Activated T-cell treated with anti-CD3 and anti-CD28 coated beads, Interleukin-2, amount 50 U/mL, for 24 hours (primary cell): Measurements from ENCODE around the gene MCM9.
A peak's percentile ranks its signal among the peaks of the same experiment; 100 is the strongest.

Experiments
- DNase-seq: peaks from one replicate; pipeline ENCODE4 v3.0.0-alpha.2; 2020
- H3K27ac Mint-ChIP-seq: 2 replicates; pipeline ENCODE4 v1.8.0; 2020; ENCODE audit warnings: mild to moderate bottlenecking, mixed read lengths
- H3K27me3 Mint-ChIP-seq: 2 replicates; pipeline ENCODE4 v1.8.0; 2020; ENCODE audit warnings: mixed read lengths
- H3K36me3 Mint-ChIP-seq: 2 replicates; pipeline ENCODE4 v1.8.0; 2020; ENCODE audit warnings: low read depth, mixed read lengths
- H3K4me1 Mint-ChIP-seq: 2 replicates; pipeline ENCODE4 v1.8.0; 2020; ENCODE audit warnings: low read depth, mixed read lengths
- H3K4me3 Mint-ChIP-seq: 2 replicates; pipeline ENCODE4 v1.8.0; 2020; ENCODE audit warnings: mild to moderate bottlenecking, moderate library complexity, mixed read lengths
- H3K9me3 Mint-ChIP-seq: 2 replicates; pipeline ENCODE4 v1.8.0; 2020; ENCODE audit warnings: mixed read lengths

MCM9 gene

DNA sequence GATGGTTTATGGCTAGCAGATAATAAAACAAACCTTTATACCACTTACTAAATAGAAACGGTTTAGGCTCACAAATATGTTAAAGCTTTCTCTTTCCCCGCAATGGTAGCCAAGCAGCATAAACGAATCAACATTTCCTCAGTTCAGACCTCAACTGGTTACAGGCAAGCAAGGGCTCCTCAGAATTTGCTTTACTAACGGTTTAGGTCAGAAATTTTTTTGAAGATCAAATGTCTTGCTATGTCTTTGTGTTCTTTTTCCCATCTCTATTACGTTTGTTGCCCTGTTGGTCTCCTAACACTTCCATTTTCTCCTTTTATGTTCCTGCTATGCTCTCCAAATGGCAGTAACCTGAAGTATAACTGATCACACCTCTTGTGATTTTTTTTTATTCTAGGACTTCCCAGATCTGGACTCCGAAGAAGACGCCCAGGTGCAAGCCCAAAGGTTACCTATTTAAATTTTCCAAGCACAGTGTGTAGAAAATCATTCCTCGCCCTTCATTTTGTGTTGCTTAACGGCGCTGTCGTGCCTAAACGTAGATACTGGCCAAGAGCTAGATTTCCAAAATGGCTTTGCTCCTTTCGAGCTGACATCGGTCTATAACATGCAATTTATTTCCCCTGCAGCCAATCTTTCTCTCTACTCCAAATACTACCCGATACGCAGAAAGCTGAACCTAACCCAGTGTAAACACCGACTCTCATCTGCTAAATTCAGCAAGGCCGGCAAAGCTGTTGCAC, 41.7 kb downstream of the MCM9 start:
- H3K36me3 Mint-ChIP-seq = peaks cover 35% of the 10 kb centered on the region
- DNase-seq = no peak
- peak overlapping the region; percentile 94 for H3K4me3 Mint-ChIP-seq
- H3K4me1 Mint-ChIP-seq = peaks cover 60% of the 10 kb centered on the region
- H3K27me3 Mint-ChIP-seq = no peaks in the 10 kb centered on the region
- no peaks in the 10 kb centered on the region for H3K9me3 Mint-ChIP-seq
- peak overlapping the region; percentile 96 for H3K27ac Mint-ChIP-seq

DNA sequence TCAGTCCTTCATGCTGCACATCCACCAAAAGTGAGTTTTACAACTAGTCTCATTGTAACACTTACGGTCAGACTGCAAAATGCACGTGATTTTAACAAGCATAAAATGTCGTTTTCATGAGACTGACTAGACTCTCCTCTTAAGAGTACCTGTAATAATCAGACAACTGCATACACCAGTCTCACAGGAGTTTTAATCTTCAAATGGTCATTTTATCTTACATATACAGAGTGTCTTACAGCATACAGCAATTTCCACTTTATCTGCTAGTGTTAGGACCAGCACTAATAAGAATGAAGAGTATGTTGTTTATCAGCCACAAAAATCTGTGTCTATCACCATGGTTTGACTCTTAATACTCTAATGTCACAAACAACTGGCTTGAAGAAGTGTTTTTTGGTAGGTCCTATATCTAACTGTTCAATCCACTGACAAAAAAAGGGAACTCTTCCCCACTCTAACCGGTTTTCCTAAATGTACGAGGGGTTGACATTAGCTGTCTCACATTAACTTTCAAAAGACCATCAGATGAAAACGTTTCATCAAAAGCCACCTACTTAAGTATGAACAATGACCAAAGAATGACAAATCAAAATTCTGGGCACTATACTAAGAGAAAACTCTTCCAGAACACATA, 42.5 kb downstream of the MCM9 start:
- Mint-ChIP-seq H3K27ac (peak overlapping the region; percentile 96), H3K27me3 (no peaks in the 10 kb centered on the region), H3K4me1 (peaks cover 59% of the 10 kb centered on the region), H3K9me3 (no peaks in the 10 kb centered on the region), H3K4me3 (peak overlapping the region; percentile 94), H3K36me3 (peaks cover 35% of the 10 kb centered on the region)
- DNase-seq = no peak

DNA sequence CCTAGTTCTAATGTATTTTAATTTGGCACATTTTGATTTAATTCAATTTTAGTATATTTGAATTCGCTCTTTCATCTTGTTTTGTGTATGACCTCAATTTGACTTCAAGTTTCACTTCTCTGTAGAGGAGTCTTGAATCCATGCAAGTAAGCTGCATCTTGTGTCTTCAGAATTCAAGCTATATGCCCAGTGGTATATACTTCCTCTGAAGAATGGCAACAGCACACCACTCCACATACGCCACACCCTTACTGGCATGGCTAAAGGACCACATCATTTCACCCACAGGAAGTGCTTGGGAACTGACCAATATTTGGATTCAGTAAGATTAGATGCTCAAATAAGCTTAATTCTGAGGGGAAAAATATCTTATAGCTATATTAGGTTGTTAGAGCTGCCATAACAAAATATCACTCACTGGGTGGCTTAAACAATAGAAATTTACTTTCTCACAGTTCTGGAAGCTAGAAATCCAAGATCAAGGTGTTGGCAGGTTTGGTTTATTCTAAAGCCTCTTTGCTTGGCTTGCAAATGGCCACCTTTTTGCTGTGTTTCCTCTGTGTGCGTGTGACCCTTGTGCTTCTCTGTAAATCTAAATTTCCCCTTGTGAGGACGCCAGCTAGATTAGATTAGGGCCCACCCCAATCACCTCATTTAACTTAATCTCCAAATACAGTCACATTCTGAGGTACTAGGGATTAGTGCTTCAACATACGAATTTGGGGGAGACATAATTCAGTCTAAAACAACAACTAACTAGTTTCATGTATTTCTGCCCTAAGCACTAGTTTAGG, 43.8 kb downstream of the MCM9 start:
- Mint-ChIP-seq H3K36me3 (peaks cover 42% of the 10 kb centered on the region), H3K4me1 (peaks cover 63% of the 10 kb centered on the region)
- DNase-seq = no peak

DNA sequence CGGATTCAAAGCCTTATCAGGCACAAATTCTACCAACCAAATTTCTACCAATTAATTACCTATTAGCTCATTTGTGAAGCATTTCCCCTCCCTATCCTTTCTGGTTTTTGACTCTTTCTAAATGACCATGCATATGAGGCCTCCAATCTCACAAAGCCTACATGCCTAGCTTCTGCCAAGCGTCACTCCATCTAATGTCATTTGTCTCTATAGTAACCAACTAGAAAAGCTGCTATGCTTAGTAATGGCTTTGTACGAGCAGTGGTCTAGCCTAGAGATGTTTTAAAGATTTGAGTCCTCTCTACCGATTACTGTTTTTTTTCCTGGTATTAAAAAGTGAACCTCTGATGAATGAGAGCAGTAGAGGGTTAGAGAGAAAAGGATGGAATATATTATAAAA, 45.8 kb downstream of the MCM9 start:
- Mint-ChIP-seq H3K9me3 (no peaks in the 10 kb centered on the region), H3K36me3 (peaks cover 38% of the 10 kb centered on the region), H3K27ac (peak overlapping the region; percentile 39), H3K4me1 (peaks cover 75% of the 10 kb centered on the region), H3K27me3 (no peaks in the 10 kb centered on the region), H3K4me3 (no peak overlapping the region)
- DNase-seq = no peak

More for the DNA sequence above, 43.8 kb downstream of the MCM9 start:
- Mint-ChIP-seq H3K9me3 (no peaks in the 10 kb centered on the region), H3K27ac (peak overlapping the region; percentile 96), H3K27me3 (no peaks in the 10 kb centered on the region), H3K4me3 (peak overlapping the region; percentile 94)

DNA sequence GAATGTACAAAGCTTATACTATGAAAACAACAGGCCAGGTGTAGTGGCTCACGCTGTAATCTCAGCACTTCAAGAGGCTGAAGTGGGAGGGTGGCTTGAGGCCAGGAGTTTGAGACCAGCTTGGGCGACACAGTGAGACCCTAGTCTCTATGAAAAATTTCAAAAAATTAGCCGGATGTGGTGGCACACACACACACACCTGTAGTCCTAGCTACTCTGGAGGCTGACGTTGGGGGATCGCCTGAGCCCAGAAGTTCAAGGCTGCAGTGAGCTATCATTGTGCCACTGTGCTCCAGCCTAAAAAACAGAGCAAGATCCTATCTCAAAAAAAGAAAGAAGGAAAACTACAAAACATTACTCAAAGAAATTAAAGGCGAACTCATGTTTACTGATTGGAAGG, 48.3 kb downstream of the MCM9 start:
- no peaks in the 10 kb centered on the region for H3K27me3 Mint-ChIP-seq
- H3K4me3 Mint-ChIP-seq = no peak overlapping the region
- H3K27ac Mint-ChIP-seq = no peak overlapping the region
- H3K36me3 Mint-ChIP-seq = peaks cover 33% of the 10 kb centered on the region
- peaks cover 84% of the 10 kb centered on the region for H3K4me1 Mint-ChIP-seq
- H3K9me3 Mint-ChIP-seq = no peaks in the 10 kb centered on the region
- DNase-seq = no peak

DNA sequence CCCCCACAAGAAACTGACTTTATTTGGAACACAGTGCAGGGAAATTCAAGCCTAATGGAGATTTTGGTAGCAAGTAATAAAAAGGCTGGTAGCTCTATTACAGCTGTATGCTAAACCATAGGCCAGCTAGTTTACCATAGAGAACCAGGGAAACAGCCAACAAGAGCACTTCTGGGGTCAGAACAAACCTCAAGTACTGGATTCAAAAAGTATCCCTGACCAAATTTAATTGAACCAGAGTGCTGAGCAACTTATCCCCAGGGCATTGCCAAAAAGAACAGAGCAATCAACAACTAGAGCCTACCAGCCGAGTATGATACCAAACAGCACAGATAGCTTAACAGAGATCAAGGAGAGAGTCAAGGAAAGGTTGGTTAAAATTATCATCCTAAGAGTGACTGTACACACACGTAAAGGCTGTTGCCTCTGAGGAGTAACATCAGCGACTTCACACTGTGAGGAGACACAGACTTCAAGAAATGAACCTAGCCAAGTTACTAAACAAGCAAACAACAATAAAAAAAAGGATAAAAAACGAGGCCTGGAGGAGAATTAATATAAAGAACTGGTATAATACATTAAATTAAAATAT, 52.5 kb downstream of the MCM9 start:
- Mint-ChIP-seq H3K4me3 (no peak overlapping the region), H3K9me3 (no peaks in the 10 kb centered on the region), H3K27me3 (no peaks in the 10 kb centered on the region), H3K27ac (no peak overlapping the region), H3K36me3 (peaks cover 15% of the 10 kb centered on the region), H3K4me1 (peaks cover 78% of the 10 kb centered on the region)
- no peak for DNase-seq

DNA sequence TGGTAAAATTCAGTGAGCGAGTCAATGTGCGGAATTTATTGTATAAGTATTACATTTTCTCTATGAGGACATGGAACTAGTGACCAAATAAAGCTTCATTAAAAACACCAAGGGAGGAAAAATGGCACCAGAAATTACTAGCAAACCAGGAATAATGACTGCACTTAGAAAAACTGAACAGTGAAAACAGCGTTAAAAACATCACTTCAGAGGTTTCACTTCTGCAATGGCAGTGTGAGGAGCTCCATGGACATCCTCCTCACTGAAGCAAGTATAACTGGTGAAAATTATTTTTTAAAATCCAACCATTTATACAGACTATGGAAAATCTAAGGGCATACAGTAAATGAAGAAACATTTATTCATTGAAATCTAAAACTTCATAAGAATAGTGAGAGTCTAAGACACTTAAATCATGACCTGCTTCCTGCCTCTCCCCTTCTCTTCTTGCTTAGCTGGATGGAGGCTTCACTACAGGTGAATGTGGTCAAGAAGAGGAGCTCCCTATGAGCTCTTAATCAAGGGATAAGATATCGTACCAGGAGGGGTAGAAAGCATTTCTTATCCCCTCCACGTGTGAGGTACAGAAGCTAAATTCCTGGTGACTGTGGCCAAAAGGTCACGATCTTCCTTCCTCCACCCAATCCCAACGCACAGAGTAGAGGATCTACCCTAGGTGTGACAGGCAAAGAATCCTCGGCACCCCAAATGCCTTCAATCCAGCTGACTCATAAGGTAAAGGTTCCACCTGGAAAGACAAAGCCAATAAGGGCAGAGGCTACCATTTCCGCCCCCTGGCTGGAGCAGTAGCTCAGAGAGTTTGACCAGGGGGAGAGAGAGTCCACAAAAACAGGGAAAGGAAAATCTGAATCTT, 53.3 kb downstream of the MCM9 start:
- DNase-seq = no peak
- Mint-ChIP-seq H3K4me3 (no peak overlapping the region), H3K4me1 (peaks cover 77% of the 10 kb centered on the region), H3K27ac (peak overlapping the region; percentile 3), H3K36me3 (peaks cover 12% of the 10 kb centered on the region), H3K27me3 (no peaks in the 10 kb centered on the region), H3K9me3 (no peaks in the 10 kb centered on the region)

DNA sequence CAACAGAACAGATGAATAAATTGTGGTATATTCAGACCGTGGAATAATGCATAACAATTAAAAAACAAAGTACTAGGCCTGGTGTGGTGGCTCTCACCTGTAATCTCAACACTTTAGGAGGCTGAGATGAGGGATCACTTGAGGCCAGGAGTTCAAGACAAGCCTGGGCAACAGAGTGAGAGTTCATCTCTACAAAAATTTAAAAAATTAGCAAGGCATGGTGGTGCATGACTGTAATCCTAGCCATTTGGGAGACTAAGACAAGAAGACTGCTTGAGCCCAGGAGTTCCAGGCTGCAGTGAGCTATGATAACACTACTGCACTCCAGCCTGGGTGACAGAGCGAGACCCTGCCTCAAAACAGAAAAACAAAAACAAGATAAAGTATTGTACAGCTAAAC, 57.2 kb downstream of the MCM9 start:
- H3K36me3 Mint-ChIP-seq = peaks cover 10% of the 10 kb centered on the region
- no peak for DNase-seq
- H3K4me1 Mint-ChIP-seq = peaks cover 63% of the 10 kb centered on the region
- H3K27me3 Mint-ChIP-seq = no peaks in the 10 kb centered on the region
- no peak overlapping the region for H3K4me3 Mint-ChIP-seq
- no peak overlapping the region for H3K27ac Mint-ChIP-seq
- no peaks in the 10 kb centered on the region for H3K9me3 Mint-ChIP-seq

DNA sequence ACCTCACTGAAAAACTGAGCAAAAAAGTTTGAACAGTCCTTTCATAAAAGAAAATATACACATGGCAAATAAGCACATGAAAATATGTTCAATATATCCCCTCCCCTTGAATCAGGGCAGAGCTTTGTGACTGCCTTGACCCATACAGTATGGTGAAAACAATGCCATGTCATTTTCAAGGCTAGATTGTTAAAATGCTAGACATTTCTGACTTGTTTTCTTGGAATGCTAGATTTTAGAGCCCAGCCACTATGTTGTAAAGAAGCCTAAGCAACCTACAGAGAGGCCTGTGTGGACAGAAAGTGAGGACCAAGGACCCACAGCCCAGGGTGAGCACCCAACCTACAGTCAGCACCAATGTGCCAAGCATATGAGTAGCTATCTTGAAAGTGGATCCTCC, 58.1 kb downstream of the MCM9 start:
- no peak overlapping the region for H3K4me3 Mint-ChIP-seq
- peaks cover 57% of the 10 kb centered on the region for H3K4me1 Mint-ChIP-seq
- no peaks in the 10 kb centered on the region for H3K27me3 Mint-ChIP-seq
- DNase-seq = no peak
- peaks cover 12% of the 10 kb centered on the region for H3K36me3 Mint-ChIP-seq
- H3K27ac Mint-ChIP-seq = no peak overlapping the region
- H3K9me3 Mint-ChIP-seq = no peaks in the 10 kb centered on the region

DNA sequence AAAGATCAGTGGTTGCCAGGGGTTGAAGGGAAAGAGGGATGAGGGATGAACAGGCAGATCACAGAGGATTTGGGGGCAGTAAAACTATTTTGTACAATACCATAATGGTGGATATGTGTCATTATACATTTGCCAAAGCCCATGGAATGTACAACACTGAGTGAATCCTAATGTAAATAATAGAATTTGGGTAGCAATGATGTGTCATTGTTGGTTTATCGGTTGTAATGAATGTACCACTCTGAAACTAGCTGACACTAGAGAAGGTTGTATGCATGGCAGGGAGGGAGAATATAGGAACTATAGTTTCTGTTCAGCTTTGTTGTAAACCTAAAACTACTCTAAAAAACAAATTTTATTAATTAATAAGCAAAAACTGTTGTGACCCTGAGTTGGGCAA, 58.8 kb downstream of the MCM9 start:
- no peak for DNase-seq
- peaks cover 16% of the 10 kb centered on the region for H3K36me3 Mint-ChIP-seq
- no peak overlapping the region for H3K27ac Mint-ChIP-seq
- no peaks in the 10 kb centered on the region for H3K9me3 Mint-ChIP-seq
- no peak overlapping the region for H3K4me3 Mint-ChIP-seq
- H3K4me1 Mint-ChIP-seq = peaks cover 57% of the 10 kb centered on the region
- H3K27me3 Mint-ChIP-seq = no peaks in the 10 kb centered on the region

DNA sequence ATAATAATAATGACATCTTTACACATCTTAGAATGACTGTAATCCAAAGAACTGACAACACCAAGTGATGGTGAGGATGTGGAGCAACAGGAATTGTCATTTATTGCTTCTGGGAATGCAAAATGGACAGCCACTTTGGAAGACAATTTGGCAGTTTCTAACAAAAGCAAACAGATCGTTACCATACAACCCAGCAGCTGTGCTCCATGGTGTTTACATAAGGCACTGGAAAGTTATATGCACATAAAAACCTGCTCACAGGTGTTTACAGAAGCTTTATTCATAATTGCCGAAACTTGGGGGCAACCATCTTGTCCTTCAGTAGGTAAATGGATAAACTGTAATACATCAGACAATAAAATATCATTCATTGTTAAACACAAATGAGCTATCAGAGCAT, 59.3 kb downstream of the MCM9 start:
- Mint-ChIP-seq H3K27me3 (no peaks in the 10 kb centered on the region), H3K9me3 (peaks cover 2% of the 10 kb centered on the region), H3K36me3 (peaks cover 21% of the 10 kb centered on the region), H3K4me3 (no peak overlapping the region), H3K27ac (no peak overlapping the region), H3K4me1 (peaks cover 57% of the 10 kb centered on the region)
- no peak for DNase-seq

DNA sequence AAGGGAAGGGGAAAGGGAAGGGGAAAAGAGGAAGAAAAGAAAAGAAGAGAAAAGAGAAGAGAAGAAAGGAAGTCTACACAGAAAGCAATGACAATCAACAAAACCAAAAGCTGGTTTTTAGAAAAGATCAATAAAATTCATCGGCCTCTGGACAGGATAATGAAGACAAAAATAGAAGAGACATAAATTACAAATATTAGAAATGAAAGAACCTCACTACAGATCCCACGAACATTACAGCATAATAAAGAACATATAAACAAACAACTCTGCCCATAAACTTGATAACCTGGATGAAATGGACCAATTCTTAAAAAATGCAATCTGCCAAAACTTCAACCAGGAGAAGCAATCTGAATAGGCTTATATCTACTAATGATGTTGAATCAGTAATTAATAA, 61.7 kb downstream of the MCM9 start:
- H3K36me3 Mint-ChIP-seq = peaks cover 40% of the 10 kb centered on the region
- no peak for DNase-seq
- H3K4me1 Mint-ChIP-seq = peaks cover 57% of the 10 kb centered on the region
- H3K27ac Mint-ChIP-seq = no peak overlapping the region
- H3K9me3 Mint-ChIP-seq = peaks cover 12% of the 10 kb centered on the region
- H3K4me3 Mint-ChIP-seq = no peak overlapping the region
- no peaks in the 10 kb centered on the region for H3K27me3 Mint-ChIP-seq

DNA sequence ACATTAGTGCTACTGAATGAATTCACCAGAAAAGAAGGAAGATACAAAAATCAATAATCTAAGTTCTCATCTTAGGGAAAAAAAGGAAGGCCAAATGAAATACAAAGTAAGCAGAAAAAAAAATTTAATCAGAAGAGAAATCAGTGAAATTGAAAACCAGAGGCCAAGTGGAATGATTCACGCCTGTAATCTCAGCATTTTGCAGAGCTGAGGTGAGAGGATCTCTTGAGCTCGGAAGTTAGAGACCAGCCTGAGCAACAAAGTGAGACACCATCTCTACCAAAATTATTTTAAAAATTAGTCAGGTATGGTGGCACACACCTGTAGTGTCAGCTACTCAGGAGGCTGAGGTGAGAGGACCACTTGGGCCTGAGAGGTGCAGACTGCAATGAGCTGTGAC, 62.2 kb downstream of the MCM9 start:
- H3K36me3 Mint-ChIP-seq = peaks cover 42% of the 10 kb centered on the region
- no peak overlapping the region for H3K4me3 Mint-ChIP-seq
- peaks cover 12% of the 10 kb centered on the region for H3K9me3 Mint-ChIP-seq
- no peaks in the 10 kb centered on the region for H3K27me3 Mint-ChIP-seq
- no peak for DNase-seq
- no peak overlapping the region for H3K27ac Mint-ChIP-seq
- H3K4me1 Mint-ChIP-seq = peaks cover 54% of the 10 kb centered on the region

DNA sequence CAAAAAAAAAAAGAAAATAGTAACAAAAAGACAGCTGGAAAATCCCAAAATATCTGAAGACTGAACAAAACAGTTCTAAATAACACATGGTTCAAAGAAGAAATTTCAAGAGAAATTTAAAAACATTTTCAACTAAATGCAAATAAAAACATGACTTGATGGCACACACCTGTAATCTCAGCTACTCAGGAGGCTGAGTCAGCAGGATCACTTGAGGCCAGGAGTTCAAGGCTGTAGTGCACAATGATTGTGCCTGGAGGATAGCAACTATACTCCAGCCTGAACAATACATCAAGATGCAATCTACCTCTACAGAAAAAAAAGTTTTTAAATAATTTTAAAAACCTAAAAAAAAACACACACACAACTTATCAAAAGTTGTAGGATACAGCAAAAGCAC, 62.6 kb downstream of the MCM9 start:
- Mint-ChIP-seq H3K36me3 (peaks cover 38% of the 10 kb centered on the region), H3K4me3 (no peak overlapping the region), H3K9me3 (peaks cover 12% of the 10 kb centered on the region), H3K27ac (no peak overlapping the region), H3K4me1 (peaks cover 50% of the 10 kb centered on the region), H3K27me3 (no peaks in the 10 kb centered on the region)
- DNase-seq = no peak
